ENCODE data around the gene GAL3ST3.

GAL3ST3 gene

GRCh38 chr11:66076561-66076960 is 27.6 kb upstream of the GAL3ST3 start:
- H3K27ac ChIP-seq (ENCODE audit: insufficient read depth in 1 of 2, low read depth in 1 of 2, low read length in 2 of 2, poor library complexity in 1 of 2, severe bottlenecking in 2 of 2) = no peak overlapping the region
- no peak overlapping the region for H3K4me3 ChIP-seq (ENCODE audit: control insufficient read depth in 1 of 7, extremely low read depth in 1 of 7, insufficient read depth in 4 of 7, low read depth in 2 of 7, low read length in 6 of 7)
- peaks cover 15 to 48% (median 30%) of the 10 kb centered on the region in 4 experiments for H3K4me1 ChIP-seq (ENCODE audit: control extremely low read depth in 1 of 4, control insufficient read depth in 4 of 4, insufficient read depth in 4 of 4, low read length in 3 of 4)
- peaks cover 3 to 33% (median 20%) of the 10 kb centered on the region in 4 experiments for H3K36me3 ChIP-seq (ENCODE audit: control insufficient read depth in 4 of 4, insufficient read depth in 4 of 4, low read length in 3 of 4)
- 98% methylated on average over 6 of the region's 9 CpGs for WGBS (ENCODE audit: insufficient coverage)
- H3K9me3 ChIP-seq (ENCODE audit: control extremely low read depth in 1 of 5, control insufficient read depth in 4 of 5, insufficient read depth in 2 of 5, low read depth in 1 of 5, low read length in 4 of 5) = no peaks in the 10 kb centered on the region
- H3K27me3 ChIP-seq (replicated peaks in 2 of 5; ENCODE audit: control insufficient read depth in 4 of 5, insufficient read depth in 5 of 5, low read length in 4 of 5) = no peaks in the 10 kb centered on the region
- ChIA-PET CTCF (interaction anchor here (0.8 to 1.5 kb wide), 4 partner anchors 9 to 56 kb away, joined by 3 to 5 read pairs (median 4); no protein-coding TSS in a partner anchor), POLR2A (no interaction called here)
- no peak for DNase-seq

- WGBS (ENCODE audit: insufficient coverage) = 100% methylated on average over 3 of the region's 4 CpGs
- Histone ChIP-seq H3K9me3 (ENCODE audit: control extremely low read depth in 1 of 5, control insufficient read depth in 4 of 5, insufficient read depth in 2 of 5, low read depth in 1 of 5, low read length in 4 of 5) (no peaks in the 10 kb centered on the region), H3K27me3 (replicated peaks in 2 of 5; ENCODE audit: control insufficient read depth in 4 of 5, insufficient read depth in 5 of 5, low read length in 4 of 5) (no peaks in the 10 kb centered on the region), H3K36me3 (ENCODE audit: control insufficient read depth in 4 of 4, insufficient read depth in 4 of 4, low read length in 3 of 4) (peaks cover 3 to 33% (median 20%) of the 10 kb centered on the region in 4 experiments), H3K27ac (ENCODE audit: insufficient read depth in 1 of 2, low read depth in 1 of 2, low read length in 2 of 2, poor library complexity in 1 of 2, severe bottlenecking in 2 of 2) (no peak overlapping the region), H3K4me3 (ENCODE audit: control insufficient read depth in 1 of 7, extremely low read depth in 1 of 7, insufficient read depth in 4 of 7, low read depth in 2 of 7, low read length in 6 of 7) (no peak overlapping the region), H3K4me1 (ENCODE audit: control extremely low read depth in 1 of 4, control insufficient read depth in 4 of 4, insufficient read depth in 4 of 4, low read length in 3 of 4) (peaks cover 12 to 41% (median 23%) of the 10 kb centered on the region in 4 experiments)
- no peak for DNase-seq
- POLR2A ChIA-PET = no interaction called here
- CTCF ChIA-PET = interaction anchor here (1.5 kb wide), 1 partner anchor 12 kb away, joined by 3 read pairs; no protein-coding TSS in a partner anchor
Measured at GRCh38 chr11:66075273-66075672, 26.3 kb upstream of the GAL3ST3 start.

- CTCF ChIA-PET = interaction anchor here (0.7 kb wide), 1 partner anchor 21 kb away, joined by 3 read pairs; no protein-coding TSS in a partner anchor
- H3K4me3 ChIP-seq (ENCODE audit: control insufficient read depth in 1 of 7, extremely low read depth in 1 of 7, insufficient read depth in 4 of 7, low read depth in 2 of 7, low read length in 6 of 7) = no peak overlapping the region
- POLR2A ChIA-PET = no interaction called here
- H3K4me1 ChIP-seq (ENCODE audit: control extremely low read depth in 1 of 4, control insufficient read depth in 4 of 4, insufficient read depth in 4 of 4, low read length in 3 of 4) = peaks cover 14 to 37% (median 27%) of the 10 kb centered on the region in 4 experiments
- H3K27me3 ChIP-seq (replicated peaks in 2 of 5; ENCODE audit: control insufficient read depth in 4 of 5, insufficient read depth in 5 of 5, low read length in 4 of 5) = no peaks in the 10 kb centered on the region
- H3K27ac ChIP-seq (ENCODE audit: insufficient read depth in 1 of 2, low read depth in 1 of 2, low read length in 2 of 2, poor library complexity in 1 of 2, severe bottlenecking in 2 of 2) = no peak overlapping the region
- H3K36me3 ChIP-seq (ENCODE audit: control insufficient read depth in 4 of 4, insufficient read depth in 4 of 4, low read length in 3 of 4) = peaks cover 3 to 33% (median 24%) of the 10 kb centered on the region in 4 experiments
- DNase-seq = peak in 1 of 3 donors; percentile 28
- WGBS (ENCODE audit: insufficient coverage) = no CpG with 5 or more reads among the region's 1 CpG
- no peaks in the 10 kb centered on the region for H3K9me3 ChIP-seq (ENCODE audit: control extremely low read depth in 1 of 5, control insufficient read depth in 4 of 5, insufficient read depth in 2 of 5, low read depth in 1 of 5, low read length in 4 of 5)
Measured at GRCh38 chr11:66073669-66074068, 24.7 kb upstream of the GAL3ST3 start.

GRCh38 chr11:66072518-66072917 is 23.6 kb upstream of the GAL3ST3 start:
- no peaks in the 10 kb centered on the region for H3K9me3 ChIP-seq (ENCODE audit: control extremely low read depth in 1 of 5, control insufficient read depth in 4 of 5, insufficient read depth in 2 of 5, low read depth in 1 of 5, low read length in 4 of 5)
- CTCF ChIA-PET = interaction anchor here (0.9 kb wide), 1 partner anchor 61 kb away, joined by 3 read pairs; no protein-coding TSS in a partner anchor

GRCh38 chr11:66072081-66072480 is 23.1 kb upstream of the GAL3ST3 start:
- H3K4me3 ChIP-seq (ENCODE audit: control insufficient read depth in 1 of 7, extremely low read depth in 1 of 7, insufficient read depth in 4 of 7, low read depth in 2 of 7, low read length in 6 of 7) = peak overlapping the region in 5 of 7 experiments; percentile 74 to 92 (median 88)
- DNase-seq = no peak
- ChIA-PET POLR2A (interaction anchor here (3.7 kb wide), 1 partner anchor 9 kb away, joined by 17 read pairs; no protein-coding TSS in a partner anchor), CTCF (interaction anchor here (0.8 to 5.8 kb wide), 5 partner anchors 10 to 70 kb away, joined by 3 to 71 read pairs (median 3); no protein-coding TSS in a partner anchor)
- H3K27me3 ChIP-seq (replicated peaks in 2 of 5; ENCODE audit: control insufficient read depth in 4 of 5, insufficient read depth in 5 of 5, low read length in 4 of 5) = no peaks in the 10 kb centered on the region
- 100% methylated on average over 2 of the region's 3 CpGs for WGBS (ENCODE audit: insufficient coverage)
- peak overlapping the region; percentile 38 to 83 for H3K27ac ChIP-seq (ENCODE audit: insufficient read depth in 1 of 2, low read depth in 1 of 2, low read length in 2 of 2, poor library complexity in 1 of 2, severe bottlenecking in 2 of 2)
- peaks cover 8 to 40% (median 37%) of the 10 kb centered on the region in 4 experiments for H3K36me3 ChIP-seq (ENCODE audit: control insufficient read depth in 4 of 4, insufficient read depth in 4 of 4, low read length in 3 of 4)
- H3K9me3 ChIP-seq (ENCODE audit: control extremely low read depth in 1 of 5, control insufficient read depth in 4 of 5, insufficient read depth in 2 of 5, low read depth in 1 of 5, low read length in 4 of 5) = no peaks in the 10 kb centered on the region
- peaks cover 11 to 49% (median 35%) of the 10 kb centered on the region in 4 experiments for H3K4me1 ChIP-seq (ENCODE audit: control extremely low read depth in 1 of 4, control insufficient read depth in 4 of 4, insufficient read depth in 4 of 4, low read length in 3 of 4)

More at GRCh38 chr11:66072518-66072917, 23.6 kb upstream of the GAL3ST3 start:
- no peak for DNase-seq
- 91% methylated on average over 8 of the region's 8 CpGs for whole genome bisulfite sequencing (ENCODE audit: insufficient coverage)
- Histone ChIP-seq H3K36me3 (ENCODE audit: control insufficient read depth in 4 of 4, insufficient read depth in 4 of 4, low read length in 3 of 4) (peaks cover 5 to 36% (median 35%) of the 10 kb centered on the region in 4 experiments), H3K4me1 (ENCODE audit: control extremely low read depth in 1 of 4, control insufficient read depth in 4 of 4, insufficient read depth in 4 of 4, low read length in 3 of 4) (peaks cover 11 to 45% (median 31%) of the 10 kb centered on the region in 4 experiments), H3K4me3 (ENCODE audit: control insufficient read depth in 1 of 7, extremely low read depth in 1 of 7, insufficient read depth in 4 of 7, low read depth in 2 of 7, low read length in 6 of 7) (peak overlapping the region in 2 of 7 experiments; percentile 34 to 92), H3K27me3 (replicated peaks in 2 of 5; ENCODE audit: control insufficient read depth in 4 of 5, insufficient read depth in 5 of 5, low read length in 4 of 5) (no peaks in the 10 kb centered on the region), H3K27ac (ENCODE audit: insufficient read depth in 1 of 2, low read depth in 1 of 2, low read length in 2 of 2, poor library complexity in 1 of 2, severe bottlenecking in 2 of 2) (peak overlapping the region in 1 of 2 experiments; percentile 83)
- POLR2A ChIA-PET = no interaction called here

- CTCF ChIA-PET = interaction anchor here (0.8 to 5.8 kb wide), 9 partner anchors 10 to 71 kb away, joined by 3 to 71 read pairs (median 3); no protein-coding TSS in a partner anchor
- Histone ChIP-seq H3K4me1 (ENCODE audit: control extremely low read depth in 1 of 4, control insufficient read depth in 4 of 4, insufficient read depth in 4 of 4, low read length in 3 of 4) (peaks cover 18 to 56% (median 39%) of the 10 kb centered on the region in 4 experiments), H3K27ac (ENCODE audit: insufficient read depth in 1 of 2, low read depth in 1 of 2, low read length in 2 of 2, poor library complexity in 1 of 2, severe bottlenecking in 2 of 2) (peak overlapping the region; percentile 38 to 83), H3K36me3 (ENCODE audit: control insufficient read depth in 4 of 4, insufficient read depth in 4 of 4, low read length in 3 of 4) (peaks cover 8 to 41% (median 40%) of the 10 kb centered on the region in 4 experiments), H3K9me3 (ENCODE audit: control extremely low read depth in 1 of 5, control insufficient read depth in 4 of 5, insufficient read depth in 2 of 5, low read depth in 1 of 5, low read length in 4 of 5) (no peaks in the 10 kb centered on the region), H3K27me3 (replicated peaks in 2 of 5; ENCODE audit: control insufficient read depth in 4 of 5, insufficient read depth in 5 of 5, low read length in 4 of 5) (no peaks in the 10 kb centered on the region), H3K4me3 (ENCODE audit: control insufficient read depth in 1 of 7, extremely low read depth in 1 of 7, insufficient read depth in 4 of 7, low read depth in 2 of 7, low read length in 6 of 7) (peak overlapping the region in 6 of 7 experiments; percentile 74 to 92 (median 82))
- POLR2A ChIA-PET = interaction anchor here (3.7 kb wide), 1 partner anchor 10 kb away, joined by 17 read pairs; no protein-coding TSS in a partner anchor
- 13% methylated on average over 1 of the region's 2 CpGs for WGBS (ENCODE audit: insufficient coverage)
- DNase-seq = peak in 1 of 3 donors; percentile 21
Measured at GRCh38 chr11:66071381-66071801, 22.4 kb upstream of the GAL3ST3 start.
